NCI-H1417 treated with DMSO at 0.1 percent for 48 hours (cell line): Measurements from ENCODE around the gene RIC8A.

Experiments used
- DNase-seq: peaks from one replicate; lab custom pipeline; 2025; lab: John Stamatoyannopoulos, UW

RIC8A gene

DNA sequence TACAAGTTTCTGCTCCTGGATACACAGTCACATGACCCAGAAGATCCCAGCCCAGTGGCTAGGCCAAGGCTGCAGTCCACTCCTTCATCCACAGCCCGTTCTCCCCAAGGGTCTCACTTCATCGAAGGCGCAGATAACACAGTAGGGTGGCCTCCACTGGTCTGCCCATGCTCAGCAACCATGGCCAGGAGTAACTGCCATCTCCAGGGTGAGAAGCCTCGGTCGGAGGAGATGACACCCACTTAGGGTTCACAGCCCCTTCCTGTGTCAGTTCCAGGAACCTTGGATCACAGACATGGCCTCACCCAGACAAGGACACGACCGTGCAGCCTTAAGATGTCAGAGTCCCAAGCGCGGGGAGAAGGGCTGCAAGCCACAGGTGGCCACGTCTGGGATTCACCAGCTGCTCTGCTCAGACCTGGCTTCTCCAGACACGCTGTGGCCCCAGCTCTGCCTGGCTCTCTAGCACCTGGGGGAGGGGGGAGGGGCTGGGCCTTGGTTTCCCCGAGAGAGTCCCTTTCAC, 2.9 kb upstream of the RIC8A start:
- DNase-seq: no peak

DNA sequence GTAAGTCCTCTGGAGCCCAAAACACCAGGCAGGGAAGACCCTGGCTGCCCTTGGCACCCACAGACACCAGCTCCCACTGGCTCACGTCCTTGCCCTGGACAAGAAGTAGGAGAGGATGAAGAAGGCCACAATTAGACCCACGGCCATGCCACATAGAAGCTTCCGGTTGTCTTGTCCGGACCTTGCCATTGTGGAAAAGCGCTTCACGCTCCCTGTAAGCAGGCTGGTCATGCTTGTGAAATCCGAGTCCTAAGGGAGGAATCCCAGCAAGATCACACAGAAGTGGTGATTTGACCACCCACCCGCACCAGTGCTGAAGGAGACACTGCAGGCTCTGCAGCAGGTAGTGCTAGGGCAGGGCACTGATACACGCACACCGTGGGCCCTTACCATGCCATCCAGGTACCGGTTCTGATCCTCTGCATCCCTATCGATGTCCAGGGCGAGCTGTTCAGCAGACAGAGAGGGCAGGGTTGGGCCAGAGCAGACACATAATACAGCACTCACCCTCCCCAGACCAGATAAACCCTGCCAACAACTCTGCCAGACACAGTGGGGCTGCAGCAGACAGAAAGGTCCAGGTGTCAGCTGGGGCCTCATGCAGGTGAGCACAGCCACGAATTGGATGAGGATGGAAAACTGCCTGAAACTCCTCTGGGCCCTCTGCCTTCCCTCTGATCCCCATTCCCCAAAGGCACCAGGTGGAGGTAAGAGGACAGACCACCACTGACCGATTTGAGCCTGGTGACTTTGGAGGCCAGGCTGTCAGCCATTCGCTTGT, 2.1 kb upstream of the RIC8A start:
- no peak for DNase-seq

DNA sequence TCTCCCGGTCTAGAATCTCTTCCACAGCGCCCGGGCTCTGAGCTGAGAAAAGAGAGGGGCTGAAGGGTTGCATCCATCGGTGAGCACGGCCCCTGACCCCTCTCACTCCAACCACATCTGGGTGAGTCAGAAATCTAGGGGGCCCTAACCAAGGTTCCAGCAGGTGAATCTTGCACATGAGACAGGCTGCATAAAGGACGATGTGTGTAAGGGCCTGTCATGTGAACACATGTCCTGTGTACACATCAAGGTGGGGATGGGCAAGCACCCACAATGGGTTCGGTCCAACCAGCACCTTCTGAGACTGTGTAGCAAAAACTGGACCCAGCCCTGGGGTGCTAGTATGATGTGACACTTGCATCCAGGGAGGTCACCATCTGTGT, 1.5 kb upstream of the RIC8A start:
- no peak for DNase-seq

DNA sequence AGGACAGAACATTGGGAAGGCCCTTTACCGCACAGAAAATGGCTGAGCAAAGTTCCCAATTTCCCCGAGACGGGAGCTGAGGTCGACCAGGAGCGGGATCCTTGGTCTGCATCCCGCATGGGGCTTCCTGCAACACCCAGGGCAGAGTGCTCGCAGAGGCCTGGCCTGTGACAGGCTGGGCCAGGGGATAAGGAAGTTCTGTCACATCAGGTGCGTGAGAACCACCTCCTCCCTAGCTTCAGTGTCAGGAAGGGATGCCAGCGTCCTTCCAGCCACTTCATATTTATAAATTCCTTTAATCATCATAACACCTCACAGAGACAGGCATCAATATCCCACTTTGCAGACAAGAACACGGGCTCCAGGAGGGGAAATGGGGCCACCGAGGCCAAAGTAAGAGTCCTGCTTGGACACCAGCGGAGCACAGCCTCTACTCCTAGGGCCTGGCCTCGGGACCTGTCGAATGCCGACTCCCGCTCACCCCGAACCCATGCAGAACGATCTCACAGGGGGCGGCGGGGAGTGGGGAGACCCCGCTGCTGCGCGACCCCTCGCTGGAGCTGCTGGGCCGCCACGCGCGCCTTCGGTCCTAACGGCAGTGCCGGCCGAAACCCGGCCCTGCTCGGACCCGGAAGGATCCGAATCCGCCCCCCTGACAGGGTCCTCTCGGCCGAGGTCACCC, 841 bp upstream of the RIC8A start:
- DNase-seq: no peak

DNA sequence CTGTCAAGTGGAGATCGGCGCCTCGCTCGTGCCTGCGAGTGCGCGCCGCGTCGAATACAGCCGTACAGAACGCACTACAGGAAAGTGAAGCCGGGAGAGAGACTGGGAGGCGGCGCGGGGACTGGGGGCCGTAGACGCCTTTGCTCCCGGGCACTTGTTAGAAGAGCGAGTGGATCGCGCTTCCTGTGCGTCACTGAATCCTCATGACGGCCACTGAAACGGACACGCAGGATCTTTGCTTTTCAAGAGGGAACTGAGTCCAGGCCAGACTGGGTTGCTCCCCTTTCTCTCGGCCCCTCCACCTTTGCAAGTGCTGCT, 314 bp downstream of the RIC8A start:
- no peak for DNase-seq

DNA sequence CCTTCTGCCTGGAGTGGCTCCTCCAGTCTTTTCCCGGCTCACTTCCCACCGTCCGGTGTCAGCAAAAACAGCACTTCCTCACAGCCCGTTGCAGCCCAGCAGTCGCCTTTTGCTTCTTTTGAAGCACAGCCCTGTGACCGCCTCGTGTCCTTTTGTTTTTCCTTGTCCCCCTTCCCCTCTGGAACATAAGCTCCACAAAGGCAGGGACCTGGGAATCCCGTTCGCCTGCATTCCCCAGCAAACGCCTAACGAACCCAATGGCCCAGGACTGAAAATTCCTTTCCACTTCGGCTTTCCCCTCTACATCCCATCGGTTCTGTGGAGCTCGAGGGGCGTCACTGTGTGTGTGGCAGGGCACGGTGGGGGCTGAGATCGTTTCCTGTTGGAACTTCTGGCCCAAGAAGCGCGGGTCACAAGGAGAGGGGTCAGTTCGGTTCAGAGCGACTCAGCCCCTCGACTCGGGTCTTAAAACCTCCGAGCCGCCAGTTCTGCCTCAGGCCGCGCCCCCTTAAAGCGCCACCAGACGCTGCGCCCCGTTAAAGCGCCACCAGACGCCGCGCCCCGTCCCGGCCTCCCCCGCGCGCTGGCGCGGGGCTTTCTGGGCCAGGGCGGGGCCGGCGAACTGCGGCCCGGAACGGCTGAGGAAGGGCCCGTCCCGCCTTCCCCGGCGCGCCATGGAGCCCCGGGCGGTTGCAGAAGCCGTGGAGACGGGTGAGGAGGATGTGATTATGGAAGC, 841 bp downstream of the RIC8A start:
- no peak for DNase-seq

DNA sequence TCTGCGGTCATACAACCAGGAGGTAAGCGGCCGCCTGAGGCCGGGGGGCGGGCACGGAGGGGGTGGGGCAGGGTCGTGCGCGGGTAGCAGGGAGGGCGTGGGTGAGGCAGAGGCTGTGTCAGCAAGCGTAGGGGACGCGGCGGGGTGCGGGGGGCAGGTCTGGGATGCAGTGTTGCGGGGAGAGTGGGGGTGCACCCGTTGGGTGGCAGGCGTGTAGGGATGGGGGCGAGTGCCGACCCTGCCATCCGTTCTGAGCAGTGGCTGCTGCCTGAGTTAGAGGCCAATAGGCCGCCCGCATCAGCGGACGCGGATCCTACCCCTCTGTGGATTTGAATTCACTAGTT, 1.4 kb downstream of the RIC8A start:
- no peak for DNase-seq

DNA sequence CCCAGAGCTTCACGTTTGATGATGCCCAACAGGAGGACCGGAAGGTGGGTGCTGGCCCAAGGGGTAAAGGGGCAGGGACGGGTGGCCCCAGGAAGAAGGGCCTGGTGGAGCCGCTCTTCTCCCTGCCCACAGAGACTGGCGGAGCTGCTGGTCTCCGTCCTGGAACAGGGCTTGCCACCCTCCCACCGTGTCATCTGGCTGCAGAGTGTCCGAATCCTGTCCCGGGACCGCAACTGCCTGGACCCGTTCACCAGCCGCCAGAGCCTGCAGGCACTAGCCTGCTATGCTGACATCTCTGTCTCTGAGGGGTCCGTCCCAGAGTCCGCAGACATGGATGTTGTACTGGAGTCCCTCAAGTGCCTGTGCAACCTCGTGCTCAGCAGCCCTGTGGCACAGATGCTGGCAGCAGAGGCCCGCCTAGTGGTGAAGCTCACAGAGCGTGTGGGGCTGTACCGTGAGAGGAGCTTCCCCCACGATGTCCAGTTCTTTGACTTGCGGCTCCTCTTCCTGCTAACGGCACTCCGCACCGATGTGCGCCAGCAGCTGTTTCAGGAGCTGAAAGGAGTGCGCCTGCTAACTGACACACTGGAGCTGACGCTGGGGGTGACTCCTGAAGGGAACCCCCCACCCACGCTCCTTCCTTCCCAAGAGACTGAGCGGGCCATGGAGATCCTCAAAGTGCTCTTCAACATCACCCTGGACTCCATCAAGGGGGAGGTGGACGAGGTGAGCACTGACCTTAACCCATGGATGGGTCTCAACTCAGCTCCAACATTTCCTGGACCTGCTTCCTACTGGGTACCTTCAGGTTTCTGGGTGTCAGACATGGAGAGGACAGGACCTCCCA, 2.0 kb downstream of the RIC8A start:
- DNase-seq: no peak

DNA sequence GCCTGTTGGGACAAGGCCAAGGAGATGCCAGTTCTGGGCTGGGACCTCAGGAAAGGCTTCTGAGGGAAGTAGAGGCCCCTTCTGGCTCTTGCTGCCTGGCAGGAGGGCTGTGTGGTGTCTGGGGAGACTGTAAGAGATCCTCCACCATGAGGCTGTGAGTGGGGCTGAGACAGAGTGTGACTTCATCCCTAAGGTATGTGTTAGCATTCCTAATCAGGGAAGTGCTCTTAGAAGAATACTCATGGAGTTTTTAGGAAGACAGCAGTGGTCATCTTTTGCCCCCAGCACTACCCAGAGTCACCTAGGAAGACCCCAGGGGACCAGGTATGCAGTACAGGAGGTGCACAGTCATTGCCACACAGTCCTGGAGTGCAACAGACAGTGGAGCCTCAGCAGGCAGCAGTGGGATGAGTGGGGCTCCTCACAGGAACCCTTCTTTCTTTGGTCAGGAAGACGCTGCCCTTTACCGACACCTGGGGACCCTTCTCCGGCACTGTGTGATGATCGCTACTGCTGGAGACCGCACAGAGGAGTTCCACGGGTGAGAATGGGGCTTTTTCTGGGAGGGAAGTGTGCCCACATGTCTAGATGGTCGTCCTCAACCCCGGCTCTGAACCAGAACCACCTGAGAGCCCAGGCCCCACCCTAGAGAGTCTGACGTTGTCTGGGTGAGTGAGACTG, 2.8 kb downstream of the RIC8A start:
- DNase-seq: no peak

DNA sequence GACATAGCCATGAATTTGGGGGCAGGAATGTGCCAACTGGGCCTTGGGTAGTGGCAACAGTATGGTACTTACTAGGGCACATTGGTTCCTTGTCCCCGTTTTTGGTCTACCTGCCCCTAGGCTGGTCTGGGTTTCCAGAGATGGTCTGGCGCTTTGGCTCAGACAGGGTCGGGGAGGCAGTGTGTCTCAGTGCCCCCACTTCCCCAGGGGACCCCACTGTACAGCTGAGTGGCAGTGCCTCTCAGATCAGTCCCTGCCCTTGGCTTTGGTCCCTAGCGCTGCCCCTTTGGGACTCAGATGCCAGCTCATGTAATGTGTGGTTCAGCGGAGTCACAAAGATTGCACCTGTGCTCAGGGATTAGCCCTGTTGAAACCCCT, 3.3 kb downstream of the RIC8A start:
- no peak for DNase-seq

DNA sequence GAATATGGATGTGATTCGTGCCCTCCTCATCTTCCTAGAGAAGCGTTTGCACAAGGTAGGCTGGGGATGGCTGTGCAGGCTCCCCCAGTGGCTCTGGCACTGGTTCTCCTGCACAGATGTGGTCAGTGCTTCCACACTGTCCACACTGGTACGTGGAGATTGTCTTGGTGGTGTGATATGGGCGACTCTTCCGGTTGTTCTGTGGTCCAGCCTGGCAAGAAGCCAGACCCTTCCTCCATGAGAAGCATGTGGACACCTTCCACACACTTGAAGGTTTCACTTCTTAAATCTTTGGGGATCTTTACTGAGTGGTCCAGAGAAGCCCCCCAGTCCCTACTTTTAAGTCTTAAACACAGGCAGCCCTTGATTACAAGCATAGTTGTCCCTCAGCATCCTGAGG, 3.8 kb downstream of the RIC8A start:
- DNase-seq: no peak

DNA sequence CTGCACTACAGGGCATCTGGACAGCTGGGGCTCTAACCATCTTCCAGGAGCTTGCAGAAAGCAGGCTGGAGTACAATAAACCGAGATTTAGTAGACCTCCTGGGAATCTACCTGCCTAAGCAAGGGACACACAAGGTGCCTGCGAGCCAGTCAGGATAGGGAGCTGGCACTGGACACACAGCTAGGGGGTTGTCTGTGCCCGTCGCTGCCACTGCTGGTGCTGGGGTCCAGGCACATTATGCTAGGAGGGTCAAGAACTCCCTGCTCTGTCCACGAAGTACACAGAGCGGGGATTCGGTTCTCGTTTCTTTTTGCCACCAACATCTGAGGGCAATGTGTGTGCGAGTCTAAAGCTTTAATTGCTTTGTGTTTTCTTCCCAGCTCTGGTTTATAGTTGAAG, 4.2 kb downstream of the RIC8A start:
- no peak for DNase-seq

DNA sequence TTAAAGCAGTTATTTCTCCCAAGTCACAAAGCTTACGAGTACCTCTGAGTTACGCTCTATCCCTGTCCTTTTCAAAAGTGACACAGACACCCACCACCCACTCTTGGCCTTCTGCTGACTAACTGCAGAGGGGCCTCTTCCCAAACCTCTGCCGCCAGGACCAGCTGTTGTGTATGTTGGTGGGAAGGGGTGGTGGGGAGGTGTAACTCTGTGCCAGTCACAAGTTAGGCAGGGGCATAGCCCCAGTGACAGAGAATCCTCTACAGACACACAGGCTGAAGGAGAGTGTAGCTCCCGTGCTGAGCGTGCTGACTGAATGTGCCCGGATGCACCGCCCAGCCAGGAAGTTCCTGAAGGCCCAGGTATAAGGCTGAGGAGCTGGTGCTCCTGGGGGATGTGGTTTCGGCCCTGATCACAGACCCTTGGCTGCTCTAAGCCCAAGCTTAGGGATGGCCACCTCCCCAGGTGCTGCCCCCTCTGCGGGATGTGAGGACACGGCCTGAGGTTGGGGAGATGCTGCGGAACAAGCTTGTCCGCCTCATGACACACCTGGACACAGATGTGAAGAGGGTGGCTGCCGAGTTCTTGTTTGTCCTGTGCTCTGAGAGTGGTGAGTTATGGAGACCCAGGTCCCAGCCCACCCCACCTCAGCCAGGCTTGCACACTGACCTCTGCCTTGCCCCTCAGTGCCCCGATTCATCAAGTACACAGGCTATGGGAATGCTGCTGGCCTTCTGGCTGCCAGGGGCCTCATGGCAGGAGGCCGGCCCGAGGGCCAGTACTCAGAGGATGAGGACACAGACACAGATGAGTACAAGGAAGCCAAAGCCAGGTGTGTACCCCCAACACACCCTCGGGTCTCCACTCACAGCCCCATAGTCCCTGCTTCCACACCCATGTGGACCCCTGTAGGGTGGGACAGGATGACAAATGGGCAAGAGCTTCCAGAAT, 4.9 kb downstream of the RIC8A start:
- no peak for DNase-seq

DNA sequence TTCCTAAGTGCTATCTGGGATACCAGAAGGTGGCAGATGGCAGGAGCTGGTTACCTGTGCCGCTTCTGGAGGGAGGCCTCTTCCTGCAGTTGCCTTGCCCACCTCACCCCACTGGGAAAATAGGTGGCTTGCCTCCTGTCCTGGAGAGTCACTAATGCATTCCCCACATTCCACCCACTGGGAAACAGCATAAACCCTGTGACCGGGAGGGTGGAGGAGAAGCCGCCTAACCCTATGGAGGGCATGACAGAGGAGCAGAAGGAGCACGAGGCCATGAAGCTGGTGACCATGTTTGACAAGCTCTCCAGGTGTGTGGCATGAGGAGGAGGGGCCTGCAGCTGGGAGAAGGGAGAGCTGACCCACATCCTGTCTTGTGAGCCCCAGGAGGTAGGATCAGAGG, 5.6 kb downstream of the RIC8A start:
- DNase-seq: no peak

DNA sequence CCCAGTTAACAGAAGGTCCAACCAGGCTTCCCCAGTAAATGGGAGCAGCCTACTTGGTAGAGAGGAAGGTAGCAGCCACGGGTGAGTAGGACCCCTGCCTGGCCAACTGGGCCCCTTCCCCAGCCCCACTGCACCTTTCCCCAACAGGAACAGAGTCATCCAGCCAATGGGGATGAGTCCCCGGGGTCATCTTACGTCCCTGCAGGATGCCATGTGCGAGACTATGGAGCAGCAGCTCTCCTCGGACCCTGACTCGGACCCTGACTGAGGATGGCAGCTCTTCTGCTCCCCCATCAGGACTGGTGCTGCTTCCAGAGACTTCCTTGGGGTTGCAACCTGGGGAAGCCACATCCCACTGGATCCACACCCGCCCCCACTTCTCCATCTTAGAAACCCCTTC, 6.6 kb downstream of the RIC8A start:
- DNase-seq: no peak

DNA sequence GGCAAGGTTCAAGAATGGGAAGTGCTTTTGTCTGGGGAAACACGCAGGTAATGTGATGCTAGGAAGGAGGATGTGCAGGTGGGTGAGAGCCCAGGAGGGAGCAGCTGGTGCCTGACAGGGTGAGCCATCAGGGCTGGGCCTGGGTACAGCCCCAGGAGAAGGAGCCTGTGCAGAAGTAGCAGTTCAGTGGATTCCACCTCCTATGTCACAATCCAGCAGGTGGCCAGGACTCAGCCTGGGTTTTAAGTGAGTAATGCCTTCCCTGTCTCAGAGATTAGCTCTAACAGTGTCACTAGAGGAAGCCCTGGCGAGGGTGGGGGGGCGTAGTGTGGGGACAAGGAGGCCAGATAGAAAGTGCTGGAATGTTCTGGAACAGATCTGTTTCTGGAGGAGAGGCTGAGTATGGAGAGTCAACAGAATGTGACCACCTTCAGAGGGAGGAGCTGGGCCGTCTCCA, 8.1 kb downstream of the RIC8A start:
- DNase-seq: no peak

DNA sequence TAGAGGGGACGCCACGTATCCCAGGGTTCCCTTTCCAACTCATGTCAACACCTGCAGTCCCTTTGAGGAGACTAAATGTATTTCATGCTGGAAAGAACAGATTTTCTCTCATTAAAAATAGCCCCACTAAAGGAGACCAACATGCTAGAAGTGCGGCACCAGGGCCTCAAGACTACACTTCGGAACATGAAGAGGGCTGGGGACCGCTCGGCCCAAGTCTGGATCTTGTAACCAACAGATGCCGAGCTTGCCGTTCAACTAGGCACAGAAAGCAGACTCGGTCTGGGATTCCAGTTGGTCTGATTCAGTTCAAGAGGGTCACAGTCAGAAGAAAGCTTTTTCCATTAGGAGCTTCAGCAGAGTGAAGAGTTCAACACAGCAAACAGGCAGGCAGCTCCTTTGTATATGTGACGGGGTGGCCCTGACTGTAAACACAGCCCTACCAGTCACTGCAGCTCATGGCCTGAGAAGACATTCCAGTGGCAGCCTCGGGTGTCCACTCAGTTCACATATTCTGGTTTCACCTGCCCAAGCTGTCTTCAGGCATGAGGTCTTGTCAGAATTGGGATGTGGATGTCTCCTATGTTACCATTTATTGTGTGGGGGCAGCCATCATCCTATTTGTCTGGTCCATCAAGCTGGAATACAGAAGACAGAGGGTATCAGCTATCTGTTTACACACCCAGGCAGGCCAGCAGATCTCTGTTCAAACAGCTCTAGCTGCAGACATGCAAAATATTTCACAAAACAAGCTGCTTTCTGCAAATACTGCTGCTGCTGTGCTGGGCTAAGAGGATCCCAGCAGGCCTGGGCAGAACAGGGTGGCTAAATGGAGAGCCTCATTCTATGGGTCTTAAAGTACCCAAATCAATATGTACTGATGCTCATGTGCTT, 8.8 kb downstream of the RIC8A start:
- no peak for DNase-seq

DNA sequence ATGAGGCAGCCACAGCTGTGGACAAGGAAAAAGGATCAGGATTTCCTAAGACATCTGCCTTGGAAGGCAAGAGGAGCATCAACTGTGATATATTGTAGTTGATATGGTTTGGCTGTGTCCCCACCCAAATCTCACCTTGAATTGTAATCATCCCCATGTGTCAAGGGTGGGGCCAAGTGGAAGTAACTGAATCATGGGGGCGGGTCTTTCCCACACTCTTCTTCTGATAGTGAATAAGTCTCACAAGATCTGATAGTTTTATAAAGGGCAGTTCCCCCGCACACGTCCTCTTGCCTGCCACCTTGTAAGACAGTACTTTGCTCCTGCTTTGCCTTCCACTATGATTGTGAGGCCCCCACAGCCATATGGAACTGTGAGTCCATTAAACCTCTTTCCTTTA, 10.2 kb downstream of the RIC8A start:
- DNase-seq: no peak

DNA sequence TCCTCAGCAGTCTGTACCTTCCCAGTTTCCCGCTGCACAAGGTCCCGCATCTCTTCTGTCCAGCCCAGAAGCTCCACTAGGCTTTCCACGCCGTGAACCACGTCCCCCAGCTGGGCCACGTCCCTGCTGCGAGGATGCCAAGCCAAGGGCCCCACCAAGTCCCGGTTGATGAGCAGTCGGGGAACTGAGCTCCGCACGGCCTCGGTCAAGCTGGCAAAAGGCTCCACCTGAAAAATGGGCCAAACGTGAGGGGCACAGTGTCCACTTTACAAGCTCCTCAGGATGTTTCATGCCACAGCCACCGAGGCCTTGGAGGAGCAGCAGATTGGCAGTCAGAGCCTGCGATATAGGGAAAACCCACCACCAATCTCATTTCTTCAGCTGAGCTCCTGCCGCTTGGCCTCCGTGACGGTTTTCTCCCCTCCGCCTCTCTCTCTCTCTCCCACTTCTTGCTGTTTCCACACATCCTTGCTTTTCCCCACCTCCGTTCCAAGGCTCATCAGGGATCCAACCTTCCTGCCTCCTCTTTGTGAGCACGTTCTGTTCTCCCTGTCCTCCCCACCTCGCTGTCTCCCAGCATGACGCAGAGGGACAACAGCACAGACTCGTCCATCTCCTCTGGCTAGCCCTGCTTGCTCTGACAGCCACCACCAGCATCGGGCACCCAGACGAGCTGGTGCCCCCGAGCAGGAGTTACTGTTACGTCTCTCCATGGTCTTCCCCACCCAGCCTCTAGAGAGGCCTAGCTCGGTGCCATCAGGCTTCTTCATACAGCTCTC, 11.5 kb downstream of the RIC8A start:
- DNase-seq: no peak
